Neural progenitor cell (in vitro differentiated cells): ENCODE data around the gene CBLB.

Experiments used
- EZH2phosphoT487 ChIP-seq: fragments of 200-600 bp; sonication (generic); IDR thresholded peaks from 2 replicates; pipeline ENCODE4 v1.6.1; 2017; ENCODE audit warnings: antibody characterized with exemption
- TF ChIP-seq, protein P1 (sequence below): fragments of 200-600 bp; sonication (generic); IDR thresholded peaks from 2 replicates; pipeline ENCODE4 v1.5.1; 2017; ENCODE audit warnings: antibody characterized with exemption, mild to moderate bottlenecking

DNA sequence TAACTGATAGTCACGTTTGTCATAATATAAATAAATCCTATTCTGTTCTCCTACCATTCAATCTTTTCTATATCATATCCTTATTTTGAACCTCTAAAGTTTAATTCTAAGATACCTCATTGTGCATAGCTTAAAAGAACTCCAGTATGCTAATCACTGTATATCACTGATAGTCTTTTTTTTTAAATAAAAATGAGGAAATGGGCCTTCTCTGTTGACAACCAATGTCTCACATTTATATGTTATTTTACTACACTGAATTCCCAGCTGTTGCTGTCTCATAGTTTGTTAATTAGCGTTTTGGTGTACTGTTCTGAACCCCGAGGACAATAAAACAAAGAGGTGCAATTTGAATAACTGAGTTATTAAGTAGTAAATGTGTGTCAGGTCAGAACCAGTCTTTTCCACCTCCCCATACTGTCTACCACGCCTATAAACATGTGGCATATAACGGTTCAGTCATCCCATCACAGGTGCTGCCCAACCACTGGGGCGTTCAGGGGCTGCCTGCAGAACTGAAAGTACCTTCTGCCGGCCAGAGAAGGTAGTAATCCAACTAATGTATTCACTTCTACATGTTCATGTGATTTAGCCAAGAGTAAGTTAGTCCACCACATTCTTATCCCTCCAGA is 14.9 kb downstream of the CBLB start:
- TF ChIP-seq EZH2phosphoT487: no peak
- TF ChIP-seq, protein P1, sequence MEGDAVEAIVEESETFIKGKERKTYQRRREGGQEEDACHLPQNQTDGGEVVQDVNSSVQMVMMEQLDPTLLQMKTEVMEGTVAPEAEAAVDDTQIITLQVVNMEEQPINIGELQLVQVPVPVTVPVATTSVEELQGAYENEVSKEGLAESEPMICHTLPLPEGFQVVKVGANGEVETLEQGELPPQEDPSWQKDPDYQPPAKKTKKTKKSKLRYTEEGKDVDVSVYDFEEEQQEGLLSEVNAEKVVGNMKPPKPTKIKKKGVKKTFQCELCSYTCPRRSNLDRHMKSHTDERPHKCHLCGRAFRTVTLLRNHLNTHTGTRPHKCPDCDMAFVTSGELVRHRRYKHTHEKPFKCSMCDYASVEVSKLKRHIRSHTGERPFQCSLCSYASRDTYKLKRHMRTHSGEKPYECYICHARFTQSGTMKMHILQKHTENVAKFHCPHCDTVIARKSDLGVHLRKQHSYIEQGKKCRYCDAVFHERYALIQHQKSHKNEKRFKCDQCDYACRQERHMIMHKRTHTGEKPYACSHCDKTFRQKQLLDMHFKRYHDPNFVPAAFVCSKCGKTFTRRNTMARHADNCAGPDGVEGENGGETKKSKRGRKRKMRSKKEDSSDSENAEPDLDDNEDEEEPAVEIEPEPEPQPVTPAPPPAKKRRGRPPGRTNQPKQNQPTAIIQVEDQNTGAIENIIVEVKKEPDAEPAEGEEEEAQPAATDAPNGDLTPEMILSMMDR: no peak
